Esophagus (tissue), 2 donors: ENCODE measurements around the gene ASCC3. TPM values are rescaled to one million over a fixed set of nuclear protein-coding genes. Genes with fewer than 3 reads are reported as not detected.

ENCODE experiments used
- H3K27ac ChIP-seq, 2 donors: one replicate each; pipeline ENCODE4 v1.5.1; 2013; ENCODE audit warnings: low read depth in 2 of 2, mild to moderate bottlenecking in 2 of 2, inconsistent platforms in 1 of 2, low read length in 1 of 2, moderate library complexity in 1 of 2
- H3K27me3 ChIP-seq, 2 donors: one replicate each; pipeline ENCODE4 v1.6.1; 2013; ENCODE audit warnings: low read length in 2 of 2, control low read depth in 1 of 2, mild to moderate bottlenecking in 1 of 2; ENCODE audit not compliant: insufficient read depth in 2 of 2, control insufficient read depth in 1 of 2
- H3K36me3 ChIP-seq, 2 donors: one replicate each; pipeline ENCODE4 v1.6.1; 2013; ENCODE audit warnings: low read length in 1 of 2; ENCODE audit not compliant: control insufficient read depth in 2 of 2, insufficient read depth in 2 of 2
- H3K4me1 ChIP-seq, 2 donors: one replicate each; pipeline ENCODE4 v1.6.1; 2013; ENCODE audit warnings: low read length in 1 of 2; ENCODE audit not compliant: control insufficient read depth in 2 of 2, insufficient read depth in 2 of 2
- H3K4me3 ChIP-seq, 2 donors: one replicate each; pipeline ENCODE4 v1.5.1; 2013; ENCODE audit warnings: low read length in 2 of 2, mild to moderate bottlenecking in 2 of 2, low read depth in 1 of 2, moderate library complexity in 1 of 2
- H3K9me3 ChIP-seq, 2 donors: one replicate each; pipeline ENCODE4 v1.6.1; 2013; ENCODE audit warnings: mild to moderate bottlenecking in 2 of 2, low read depth in 1 of 2, low read length in 1 of 2, moderate library complexity in 1 of 2; ENCODE audit not compliant: control insufficient read depth in 2 of 2, insufficient read depth in 1 of 2
- WGBS, 2 donors: extraction: QIAGEN DNeasy Blood & Tissue Kit; methylation state at CpG; one replicate each; pipeline ENCODE4 v1.1.7; 2013; 5-methylcytosine and 5-hydroxymethylcytosine counted together
- polyA plus RNA-seq, 2 donors: library from polyadenylated mRNA; stranded (reverse); fragments of 200-250 nt; gene quantifications; one replicate each; pipeline ENCODE4 v1.2.3, GENCODE V29; 2013
- donor health status: healthy with polysubstance abuse.
- donor health status: Bipolar disorder and iron deficiency.

ASCC3 gene
- polyA plus RNA-seq, 2 donors: 7.4 to 15.0 TPM

DNA sequence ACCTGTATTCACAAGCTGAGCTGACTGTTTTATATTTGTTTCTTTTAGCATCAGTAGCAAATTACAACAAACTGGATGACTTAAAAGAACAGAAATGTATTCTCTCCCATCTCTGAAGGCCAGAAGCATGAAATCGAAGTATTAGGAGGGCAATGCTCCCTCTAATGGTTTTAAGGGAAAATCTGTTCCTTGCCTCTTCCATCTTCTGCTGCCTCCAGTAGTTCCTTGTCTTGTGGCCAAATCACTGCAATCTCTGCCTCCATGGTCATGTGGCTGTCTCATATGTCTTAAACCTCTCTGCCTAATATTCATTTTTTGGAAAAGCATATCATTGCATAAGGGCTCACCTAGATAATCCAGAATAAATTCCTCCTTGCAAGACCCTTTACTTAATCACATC, 25.2 kb upstream of the ASCC3 start:
- no peaks in the 10 kb centered on the region for H3K27me3 ChIP-seq
- 65 to 72% methylated on average over 1 of the region's 1 CpG for WGBS, 2 donors

GRCh38 chr6:100905067-100905466, 23.9 kb upstream of the ASCC3 start:
- H3K27me3 ChIP-seq: no peaks in the 10 kb centered on the region
- no peaks in the 10 kb centered on the region for H3K9me3 ChIP-seq
- H3K27ac ChIP-seq: no peak overlapping the region
- no peaks in the 10 kb centered on the region for H3K36me3 ChIP-seq
- no peaks in the 10 kb centered on the region for H3K4me1 ChIP-seq
- 84 to 87% methylated on average over 4 of the region's 4 CpGs for whole genome bisulfite sequencing, 2 donors
- H3K4me3 ChIP-seq: no peak overlapping the region

More for the DNA sequence above, 25.2 kb upstream of the ASCC3 start:
- Histone ChIP-seq H3K4me3 (no peak overlapping the region), H3K4me1 (no peaks in the 10 kb centered on the region), H3K9me3 (no peaks in the 10 kb centered on the region), H3K27ac (no peak overlapping the region), H3K36me3 (no peaks in the 10 kb centered on the region)

GRCh38 chr6:100904316-100904715, 23.2 kb upstream of the ASCC3 start:
- Histone ChIP-seq H3K9me3 (no peaks in the 10 kb centered on the region), H3K4me3 (no peak overlapping the region), H3K4me1 (no peaks in the 10 kb centered on the region), H3K27me3 (no peaks in the 10 kb centered on the region), H3K27ac (no peak overlapping the region), H3K36me3 (no peaks in the 10 kb centered on the region)
- 61 to 74% methylated on average over 4 of the region's 4 CpGs for WGBS, 2 donors

- H3K36me3 ChIP-seq: no peaks in the 10 kb centered on the region
- no peaks in the 10 kb centered on the region for H3K27me3 ChIP-seq
- H3K4me3 ChIP-seq: no peak overlapping the region
- 55 to 67% methylated on average over 3 of the region's 3 CpGs for WGBS, 2 donors
- no peaks in the 10 kb centered on the region for H3K4me1 ChIP-seq
- no peaks in the 10 kb centered on the region for H3K9me3 ChIP-seq
- H3K27ac ChIP-seq: no peak overlapping the region
These were observed 20.5 kb upstream of the ASCC3 start for GRCh38 chr6:100901582-100901981.

- 85 to 86% methylated on average over 3 of the region's 3 CpGs for WGBS, 2 donors
- H3K27me3 ChIP-seq: no peaks in the 10 kb centered on the region
- no peaks in the 10 kb centered on the region for H3K9me3 ChIP-seq
These were observed 18.1 kb upstream of the ASCC3 start for GRCh38 chr6:100899202-100899601.

DNA sequence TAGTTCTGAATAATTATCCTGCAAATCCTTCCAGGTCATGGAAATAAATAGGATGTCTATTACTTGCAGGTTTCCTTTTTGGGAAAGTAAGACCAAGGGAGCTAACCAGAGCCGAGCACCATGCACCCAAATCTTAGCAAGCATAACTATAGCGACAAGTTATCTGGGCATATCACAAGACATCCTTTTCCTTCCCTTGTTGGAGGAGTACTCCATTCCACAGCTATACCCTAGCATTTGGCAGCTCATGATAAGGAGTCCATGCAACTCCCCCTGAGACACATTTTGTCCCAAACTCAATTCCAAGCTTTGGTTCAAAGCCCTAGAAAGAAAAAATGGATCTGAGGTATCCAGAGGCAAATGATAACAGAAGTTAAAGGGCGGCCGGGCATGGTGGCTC, 16.5 kb upstream of the ASCC3 start:
- Histone ChIP-seq H3K4me3 (no peak overlapping the region), H3K27me3 (no peaks in the 10 kb centered on the region), H3K9me3 (no peaks in the 10 kb centered on the region), H3K4me1 (no peaks in the 10 kb centered on the region), H3K27ac (no peak overlapping the region), H3K36me3 (no peaks in the 10 kb centered on the region)
- WGBS, 2 donors: 93 to 95% methylated on average over 4 of the region's 4 CpGs

More at GRCh38 chr6:100899202-100899601, 18.1 kb upstream of the ASCC3 start:
- H3K4me3 ChIP-seq: no peak overlapping the region
- no peaks in the 10 kb centered on the region for H3K36me3 ChIP-seq
- no peak overlapping the region for H3K27ac ChIP-seq
- H3K4me1 ChIP-seq: no peaks in the 10 kb centered on the region

DNA sequence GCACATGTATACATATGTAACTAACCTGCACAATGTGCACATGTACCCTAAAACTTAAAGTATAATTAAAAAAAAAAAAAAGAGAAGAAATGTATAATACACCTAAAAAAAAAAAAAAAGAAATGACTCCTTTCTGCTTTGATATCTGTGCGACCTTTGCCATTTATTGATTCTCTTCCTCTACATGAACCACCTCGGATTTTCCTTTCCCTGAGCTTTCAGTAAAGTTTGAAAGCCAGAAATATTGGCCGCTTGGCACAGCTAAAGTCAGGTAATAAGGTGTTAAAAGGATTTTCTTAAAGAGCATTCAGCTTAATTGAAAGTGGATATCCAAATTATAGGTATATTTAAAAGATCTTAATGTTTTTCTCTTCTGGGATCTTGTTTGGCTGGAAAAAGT, 12.6 kb upstream of the ASCC3 start:
- Histone ChIP-seq H3K27ac (no peak overlapping the region), H3K36me3 (no peaks in the 10 kb centered on the region), H3K4me3 (no peak overlapping the region), H3K9me3 (no peaks in the 10 kb centered on the region), H3K27me3 (no peaks in the 10 kb centered on the region), H3K4me1 (no peaks in the 10 kb centered on the region)
- WGBS, 2 donors: 79 to 95% methylated on average over 3 of the region's 3 CpGs

GRCh38 chr6:100892693-100893092, 11.6 kb upstream of the ASCC3 start:
- H3K9me3 ChIP-seq: no peaks in the 10 kb centered on the region
- no peaks in the 10 kb centered on the region for H3K36me3 ChIP-seq
- no peak overlapping the region for H3K27ac ChIP-seq
- H3K27me3 ChIP-seq: no peaks in the 10 kb centered on the region
- 69 to 84% methylated on average over 3 of the region's 3 CpGs for WGBS, 2 donors
- H3K4me3 ChIP-seq: no peak overlapping the region
- H3K4me1 ChIP-seq: no peaks in the 10 kb centered on the region

DNA sequence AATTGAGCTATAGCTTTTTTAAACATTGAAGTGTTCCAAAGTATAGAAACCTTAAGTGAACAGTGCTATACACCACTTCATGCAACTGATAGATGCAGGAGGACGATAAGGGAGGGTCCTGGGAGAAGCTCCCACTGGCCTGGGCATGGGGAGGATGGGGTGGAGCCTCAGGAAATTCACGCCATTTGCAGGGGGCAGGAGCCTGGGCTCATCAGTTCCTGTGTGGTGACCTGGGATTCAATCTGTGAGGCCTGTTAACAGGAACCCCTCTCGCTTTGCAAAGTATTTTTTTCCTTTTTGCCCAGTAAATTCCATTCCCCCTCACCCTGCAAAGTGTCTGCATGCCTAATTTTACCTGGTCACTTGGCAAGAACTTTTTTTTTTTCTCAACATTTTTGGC, 11.0 kb upstream of the ASCC3 start:
- H3K9me3 ChIP-seq: no peaks in the 10 kb centered on the region

DNA sequence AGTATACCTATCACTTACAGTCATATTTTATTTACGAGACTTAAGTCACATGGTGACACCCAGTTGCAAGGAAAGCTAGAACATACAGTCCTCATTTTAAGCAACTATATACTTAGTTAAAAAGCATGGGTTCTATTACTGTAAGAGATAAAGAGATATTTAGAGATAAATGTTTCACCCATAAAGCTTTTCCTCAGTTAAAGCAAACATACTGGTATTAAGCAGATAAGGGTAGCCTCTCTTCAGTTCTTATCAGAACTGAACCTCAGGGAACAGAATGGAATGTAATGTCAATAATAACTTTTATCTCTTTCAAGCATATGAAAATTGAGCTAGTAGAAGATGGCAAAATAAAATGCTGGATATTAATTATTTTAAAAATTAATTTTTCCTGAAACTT, 9.9 kb upstream of the ASCC3 start:
- H3K27ac ChIP-seq: no peak overlapping the region
- WGBS, 2 donors: 81% methylated on average over 1 of the region's 1 CpG
- no peaks in the 10 kb centered on the region for H3K36me3 ChIP-seq
- no peaks in the 10 kb centered on the region for H3K9me3 ChIP-seq
- no peaks in the 10 kb centered on the region for H3K27me3 ChIP-seq
- H3K4me3 ChIP-seq: no peak overlapping the region
- H3K4me1 ChIP-seq: no peaks in the 10 kb centered on the region

More for the DNA sequence above, 11.0 kb upstream of the ASCC3 start:
- Histone ChIP-seq H3K4me1 (no peaks in the 10 kb centered on the region), H3K27me3 (no peaks in the 10 kb centered on the region), H3K4me3 (no peak overlapping the region), H3K36me3 (no peaks in the 10 kb centered on the region), H3K27ac (no peak overlapping the region)
- 83 to 89% methylated on average over 3 of the region's 3 CpGs for WGBS, 2 donors
